HG03342 (cell line): ENCODE measurements around the gene MYL5.
A peak's percentile ranks its signal among the peaks of the same experiment; 100 is the strongest.
"Not testable (repeated sequence)": the region's sequence is repeated elsewhere in the genome, so short reads cannot be mapped to it uniquely, and the experiment has no call there.

ENCODE experiments used
- ATAC-seq: cut with Tn5 transposase; IDR thresholded peaks from one replicate; pipeline ENCODE4 v1.9.1; 2021; ENCODE audit warnings: mild to moderate bottlenecking, moderate library complexity; ENCODE audit not compliant: unreplicated experiment

The MYL5 gene

GRCh38 chr4:669806-670559 lies 4.4 kb upstream of the MYL5 start:
- ATAC-seq = not testable (repeated sequence)

GRCh38 chr4:671769-672168 lies 2.6 kb upstream of the MYL5 start:
- ATAC-seq = no peak

GRCh38 chr4:673349-674091 lies 822 bp upstream of the MYL5 start:
- ATAC-seq = no peak

GRCh38 chr4:675036-675882 lies 917 bp downstream of the MYL5 start:
- no peak for ATAC-seq

- ATAC-seq = peak; percentile 30
Measured at GRCh38 chr4:675980-676870, 1.9 kb downstream of the MYL5 start.

GRCh38 chr4:676871-677235 lies 2.5 kb downstream of the MYL5 start:
- ATAC-seq = no peak

- no peak for ATAC-seq
Measured at GRCh38 chr4:677431-678293, 3.3 kb downstream of the MYL5 start.

- ATAC-seq = no peak
Measured at GRCh38 chr4:678331-679103, 4.2 kb downstream of the MYL5 start.

GRCh38 chr4:679104-679481 lies 4.8 kb downstream of the MYL5 start:
- no peak for ATAC-seq

- ATAC-seq = no peak
Measured at GRCh38 chr4:679629-680028, 5.3 kb downstream of the MYL5 start.

GRCh38 chr4:680091-680490 lies 5.7 kb downstream of the MYL5 start:
- ATAC-seq = no peak

GRCh38 chr4:680551-680927 lies 6.2 kb downstream of the MYL5 start:
- ATAC-seq = peak; percentile 14

GRCh38 chr4:680928-681645 lies 6.7 kb downstream of the MYL5 start:
- ATAC-seq = peak; percentile 25

GRCh38 chr4:681736-682451 lies 7.6 kb downstream of the MYL5 start:
- no peak for ATAC-seq

GRCh38 chr4:682490-683172 lies 8.3 kb downstream of the MYL5 start:
- ATAC-seq = no peak

GRCh38 chr4:683247-683897 lies 9.0 kb downstream of the MYL5 start:
- ATAC-seq = no peak
